ENCODE results near the gene JAM2.
"Not testable (repeated sequence)": the region's sequence is repeated elsewhere in the genome, so short reads cannot be mapped to it uniquely, and the experiment has no call there.

JAM2 gene

DNA sequence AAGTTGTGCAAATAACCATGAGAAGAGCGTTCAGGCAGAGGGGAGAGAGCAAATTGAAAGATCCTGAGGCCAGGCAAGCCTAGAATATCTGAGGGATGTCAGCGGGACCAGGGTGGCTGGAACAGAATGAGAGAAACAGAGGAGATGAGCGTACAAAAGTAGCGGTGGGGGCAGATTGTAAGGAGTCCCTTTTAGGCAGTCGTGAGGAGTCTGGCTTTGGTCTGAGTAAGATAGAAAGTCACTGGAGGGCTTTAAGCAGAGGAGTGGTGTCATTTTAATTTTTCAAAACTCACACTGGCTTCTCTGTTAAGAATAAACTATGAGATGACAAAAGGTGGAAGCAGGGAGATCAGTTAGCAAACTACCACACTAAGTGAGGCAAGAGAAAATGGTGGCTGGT lies 71.5 kb downstream of the JAM2 start:
- in situ Hi-C loops (cut with MboI; ENCODE audit: low sequenced_read_pairs): no loop called here

DNA sequence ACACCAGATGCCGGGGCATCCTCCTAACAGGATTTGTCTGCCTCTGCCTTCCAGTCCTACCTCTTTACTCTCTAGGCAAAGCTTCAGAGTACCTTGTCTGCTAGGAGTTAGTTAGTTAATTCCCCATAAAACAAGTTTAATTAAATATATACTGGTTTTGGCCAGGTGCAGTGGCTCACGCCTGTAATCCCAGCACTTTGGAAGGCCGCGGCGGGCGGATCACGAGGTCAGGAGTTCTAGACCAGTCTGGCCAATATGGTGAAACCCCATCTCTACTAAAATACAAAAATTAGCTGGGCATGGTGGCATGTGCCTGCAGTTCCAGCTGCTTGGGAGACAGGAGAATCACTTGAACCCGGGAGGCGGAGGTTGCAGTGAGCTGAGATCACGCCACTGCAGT lies 75.0 kb downstream of the JAM2 start:
- in situ Hi-C loops (cut with MboI; ENCODE audit: low sequenced_read_pairs): not testable (repeated sequence)

DNA sequence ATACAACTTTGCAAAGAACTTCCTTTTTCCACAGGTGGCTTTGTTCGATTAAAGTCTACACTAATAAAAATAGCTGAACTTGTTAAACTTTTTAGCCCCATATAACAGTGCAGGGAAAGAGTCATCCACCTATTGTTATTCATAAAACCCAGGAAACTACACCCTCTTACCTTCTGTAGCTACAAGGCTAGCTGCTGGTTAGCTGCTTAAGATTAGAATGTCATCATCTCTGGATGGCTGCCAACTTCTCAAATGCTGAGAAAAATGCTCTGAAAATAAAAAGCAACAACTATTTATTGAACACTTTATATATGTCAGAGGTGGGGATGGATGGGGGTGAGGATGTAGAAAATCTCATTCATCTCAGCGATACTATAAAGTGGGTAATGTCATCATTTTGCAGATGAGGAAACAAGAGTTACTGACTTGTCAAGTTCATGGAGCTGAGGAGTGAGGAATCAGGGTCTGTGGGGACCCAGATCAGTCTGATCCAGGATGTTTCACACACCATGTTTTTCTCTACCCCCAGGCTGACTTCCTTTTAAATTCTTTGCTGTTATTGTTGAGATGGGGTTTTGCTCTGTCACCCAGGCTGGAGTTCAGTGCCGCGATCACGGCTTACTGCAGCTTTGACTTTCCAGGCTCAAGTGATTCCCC lies 78.6 kb downstream of the JAM2 start:
- in situ Hi-C loops (cut with MboI; ENCODE audit: low sequenced_read_pairs): no loop called here

DNA sequence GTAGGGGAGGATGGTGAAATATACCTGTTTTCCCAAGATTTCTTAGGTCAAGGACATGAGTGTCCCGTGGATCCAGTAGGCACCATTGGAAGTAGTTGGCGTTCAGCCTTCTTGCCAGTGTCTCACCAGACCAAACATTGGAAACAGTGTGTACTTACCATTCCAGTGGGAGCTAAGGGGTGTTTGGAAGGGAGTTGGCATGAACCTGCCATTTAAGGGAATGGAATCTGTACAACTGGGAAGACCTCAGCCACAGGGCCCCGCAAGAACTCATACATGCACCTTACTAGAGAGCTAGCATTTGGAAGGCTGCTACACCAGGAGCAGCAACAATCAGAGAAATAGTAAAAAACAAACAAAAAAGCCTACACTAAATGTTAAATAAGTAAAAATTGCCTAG lies 82.9 kb downstream of the JAM2 start:
- in situ Hi-C loops (cut with MboI; ENCODE audit: low sequenced_read_pairs): no loop called here

DNA sequence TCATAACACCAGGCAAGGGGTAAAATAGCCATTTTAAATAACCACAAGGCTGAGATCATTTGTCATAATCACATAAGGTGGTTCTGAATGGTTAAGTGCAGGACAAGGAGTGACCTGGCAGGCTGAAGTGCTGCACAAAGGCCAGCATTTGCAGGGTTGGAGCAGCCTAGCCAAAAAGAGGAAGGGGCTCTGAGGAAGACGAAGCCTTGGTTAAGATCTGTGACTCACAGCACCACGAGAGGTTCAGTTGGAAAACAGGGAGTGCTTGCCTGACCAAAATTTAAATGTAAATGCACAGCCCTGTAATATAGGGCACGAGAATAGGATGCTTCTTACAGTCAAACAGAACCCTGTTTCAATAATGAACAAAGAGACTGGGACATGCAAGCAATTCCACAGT lies 83.6 kb downstream of the JAM2 start:
- in situ Hi-C loops (cut with MboI; ENCODE audit: low sequenced_read_pairs): no loop called here

DNA sequence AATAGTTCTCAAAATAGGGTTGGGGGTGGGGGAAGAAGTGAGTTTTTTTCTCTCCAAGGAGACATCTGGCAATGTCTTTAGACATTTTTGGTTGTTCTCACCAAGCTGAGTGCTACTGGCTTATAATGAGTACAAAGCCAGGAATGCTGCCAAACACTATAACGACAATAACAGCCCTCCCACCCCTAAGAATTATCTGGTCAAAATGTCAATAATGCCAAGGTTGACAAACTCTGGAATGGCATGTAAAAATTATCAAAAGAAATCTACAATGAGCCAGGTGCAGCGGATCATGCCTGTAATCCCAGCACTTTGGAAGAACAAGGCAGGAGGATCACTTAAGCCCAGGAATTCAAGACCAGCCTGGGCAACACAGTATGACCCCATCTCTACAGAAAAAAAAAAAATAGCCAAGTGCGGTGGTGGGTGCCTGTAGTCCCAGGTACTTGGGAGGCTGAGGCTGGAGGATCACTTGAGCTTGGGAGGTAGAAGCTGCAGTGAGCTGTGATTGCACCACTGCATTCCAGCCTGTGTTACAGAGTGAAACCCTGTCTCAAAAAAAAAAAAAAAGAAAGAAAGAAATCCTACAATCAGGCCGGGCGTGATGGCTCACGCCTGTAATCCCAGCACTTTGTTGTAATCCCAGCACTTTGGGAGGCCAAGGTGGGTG lies 93.2 kb downstream of the JAM2 start:
- in situ Hi-C loops (cut with MboI; ENCODE audit: low sequenced_read_pairs): no loop called here

DNA sequence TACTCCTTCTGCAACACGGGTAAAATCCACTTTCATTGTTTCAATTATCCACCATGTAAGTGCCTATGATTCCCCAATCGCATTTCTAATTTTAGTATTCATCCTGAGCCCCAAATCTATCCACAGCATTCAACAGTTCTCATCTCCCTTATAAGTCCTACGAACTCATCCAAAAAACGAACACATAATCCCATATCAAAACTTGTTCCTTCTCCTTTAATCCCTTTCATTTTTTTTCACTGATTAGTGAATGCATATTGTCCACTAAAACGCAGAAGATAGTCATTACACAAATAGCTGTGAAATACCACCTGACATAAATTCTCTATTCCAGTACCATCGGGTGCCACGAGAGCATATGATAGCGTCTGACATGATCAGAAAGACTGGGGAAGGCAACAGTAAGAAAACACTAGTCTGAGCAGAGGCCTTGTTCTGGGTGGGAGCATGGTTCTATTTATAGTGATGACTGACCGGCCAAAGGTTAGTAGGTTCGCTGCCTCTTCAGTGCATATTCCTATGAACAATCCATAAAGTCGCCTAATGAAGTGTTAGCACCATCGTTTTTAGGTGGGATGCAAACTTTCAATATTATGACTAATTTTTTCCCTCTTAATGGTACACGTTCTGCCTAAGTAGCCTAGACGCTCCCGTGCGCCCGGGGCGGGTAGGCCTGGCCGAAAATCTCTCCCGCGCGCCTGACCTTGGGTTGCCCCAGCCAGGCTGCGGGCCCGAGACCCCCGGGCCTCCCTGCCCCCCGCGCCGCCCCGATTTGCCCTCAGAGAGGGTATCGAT lies 95.0 kb downstream of the JAM2 start:
- in situ Hi-C loops (cut with MboI; ENCODE audit: low sequenced_read_pairs): no loop called here

GRCh38 chr21:25734654-25734903 lies 95.5 kb downstream of the JAM2 start:
- in situ Hi-C loops (cut with MboI; ENCODE audit: low sequenced_read_pairs): no loop called here

- in situ Hi-C loops (cut with MboI; ENCODE audit: low sequenced_read_pairs): no loop called here
Measured at GRCh38 chr21:25734904-25735645, 96.0 kb downstream of the JAM2 start, which contains the start of the genes ATP5PF and GABPA. Gene ATP5PF (minus strand): TSS chr21:25734904. CDS start chr21:25729794, 5,110 bp downstream. Gene GABPA (plus strand): TSS chr21:25734972. CDS start chr21:25741599, 6,627 bp downstream.

GRCh38 chr21:25735646-25736597 lies 96.9 kb downstream of the JAM2 start:
- in situ Hi-C loops (cut with MboI; ENCODE audit: low sequenced_read_pairs): no loop called here

DNA sequence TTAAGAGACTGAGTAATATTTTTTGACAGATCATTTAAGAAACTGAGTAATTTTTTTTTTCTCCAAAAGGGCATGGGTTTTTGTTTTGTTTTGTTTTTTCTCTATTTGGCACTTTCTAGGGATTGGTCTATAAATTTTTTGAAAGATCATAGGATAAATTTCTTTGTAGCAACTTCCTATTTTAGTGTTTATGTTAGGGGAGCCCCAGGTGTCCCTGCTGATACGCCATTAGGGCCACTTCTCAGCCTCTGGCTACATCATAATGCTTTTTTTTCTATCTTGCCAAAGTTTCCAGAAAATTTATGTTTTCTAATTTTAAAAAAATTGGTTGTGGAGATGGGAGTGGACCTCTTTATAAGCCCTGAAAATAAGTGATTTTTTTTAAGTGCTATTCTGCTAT lies 98.4 kb downstream of the JAM2 start:
- in situ Hi-C loops (cut with MboI; ENCODE audit: low sequenced_read_pairs): no loop called here

GRCh38 chr21:25742900-25743299 lies 103.8 kb downstream of the JAM2 start:
- in situ Hi-C loops (cut with MboI; ENCODE audit: low sequenced_read_pairs): no loop called here

- in situ Hi-C loops (cut with MboI; ENCODE audit: low sequenced_read_pairs): no loop called here
Measured at GRCh38 chr21:25744854-25745253, 105.8 kb downstream of the JAM2 start.

DNA sequence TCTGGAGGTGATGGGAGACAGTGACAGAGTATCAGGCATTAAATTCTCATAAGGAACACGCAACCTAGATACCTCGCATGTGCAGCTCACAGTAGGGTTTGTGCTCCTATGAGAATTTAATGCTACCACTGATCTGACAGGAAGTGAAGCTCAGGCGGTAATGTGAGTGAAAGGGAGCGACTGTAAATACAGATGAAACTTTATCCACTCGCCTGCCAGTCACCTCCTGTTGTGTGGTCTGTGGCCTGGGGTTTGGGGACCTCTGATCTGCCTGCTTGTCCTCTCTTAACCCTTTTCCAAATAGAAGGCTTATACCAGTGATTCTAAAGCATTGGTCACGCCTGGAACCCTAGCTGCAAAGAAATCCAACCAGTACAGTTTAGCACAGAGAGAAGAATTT lies 111.0 kb downstream of the JAM2 start:
- in situ Hi-C loops (cut with MboI; ENCODE audit: low sequenced_read_pairs): no loop called here

DNA sequence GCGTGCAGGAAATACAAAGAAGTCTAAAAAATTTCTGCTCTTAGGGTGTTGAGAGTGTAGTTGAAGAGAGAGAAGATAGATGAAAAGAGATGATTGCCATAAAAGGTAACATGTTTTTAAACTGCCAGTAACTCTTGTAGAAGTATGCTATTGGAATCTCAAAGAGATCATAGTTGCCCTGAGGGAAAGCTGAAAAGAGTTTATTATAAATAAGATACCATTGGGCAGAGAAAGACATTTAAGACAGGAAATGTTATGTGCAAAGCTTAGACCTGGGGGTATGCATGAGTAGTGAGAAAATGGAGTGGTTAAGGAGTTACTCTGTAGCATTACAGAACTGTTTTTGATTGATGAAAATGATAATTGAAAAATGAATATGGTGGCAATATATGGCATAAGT lies 113.4 kb downstream of the JAM2 start:
- in situ Hi-C loops (cut with MboI; ENCODE audit: low sequenced_read_pairs): no loop called here

DNA sequence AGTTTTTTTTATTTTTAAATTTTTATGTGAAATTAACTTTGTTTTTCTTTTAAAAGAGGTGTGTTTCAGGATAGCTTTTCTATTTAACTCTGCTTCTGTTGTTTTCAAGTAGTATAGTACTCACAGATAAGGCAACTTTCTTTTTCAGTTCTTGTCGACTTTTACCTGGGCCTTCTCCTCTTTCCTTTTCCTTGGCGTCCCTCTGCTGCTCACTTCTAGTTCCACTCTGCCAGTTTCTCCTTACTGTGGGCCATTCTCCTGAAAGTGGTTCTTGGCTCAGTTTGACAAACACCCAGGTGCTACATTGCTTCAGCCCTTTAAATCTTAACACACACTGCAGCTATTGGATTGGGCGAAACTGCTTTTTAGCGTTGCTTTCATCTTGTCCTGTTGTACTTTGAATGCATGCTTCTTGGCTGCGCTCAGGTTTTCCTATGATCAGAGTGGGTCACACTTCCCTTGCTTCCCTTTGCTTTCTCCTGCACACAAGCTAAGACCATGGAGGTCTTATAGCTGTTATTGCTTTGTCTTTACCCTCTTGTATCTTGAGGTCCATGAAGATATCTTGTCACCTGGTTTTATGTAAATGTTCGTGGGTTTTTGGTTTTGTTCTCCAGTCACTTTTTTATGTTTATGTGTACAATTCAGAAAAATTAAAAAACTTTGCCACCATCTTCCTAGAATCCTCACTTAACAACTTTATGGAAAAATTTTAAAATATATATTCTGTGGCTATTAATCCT lies 117.3 kb downstream of the JAM2 start:
- in situ Hi-C loops (cut with MboI; ENCODE audit: low sequenced_read_pairs): no loop called here

GRCh38 chr21:25757531-25757930 lies 118.5 kb downstream of the JAM2 start:
- in situ Hi-C loops (cut with MboI; ENCODE audit: low sequenced_read_pairs): no loop called here

DNA sequence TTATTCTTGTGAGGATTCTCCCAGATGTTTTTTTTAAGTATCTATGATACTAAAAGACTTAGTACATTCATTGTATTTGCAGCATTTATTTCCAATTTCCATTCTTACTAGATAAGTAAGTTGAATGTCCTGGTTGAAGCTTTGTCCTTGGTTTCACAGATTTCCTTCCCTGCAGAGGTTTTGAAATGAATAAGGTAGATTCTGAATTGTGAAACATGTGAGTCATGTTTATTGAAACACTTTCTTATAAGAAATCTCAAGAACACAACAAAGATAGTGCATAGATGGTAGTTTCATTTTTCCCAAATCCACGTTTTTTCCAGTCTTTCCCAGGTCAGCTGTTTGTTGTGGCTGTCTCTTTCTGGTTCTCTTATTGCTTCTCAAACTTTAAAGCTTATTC lies 120.5 kb downstream of the JAM2 start:
- in situ Hi-C loops (cut with MboI; ENCODE audit: low sequenced_read_pairs): no loop called here

- in situ Hi-C loops (cut with MboI; ENCODE audit: low sequenced_read_pairs): no loop called here
Measured at GRCh38 chr21:25760061-25760460, 121.0 kb downstream of the JAM2 start.

- in situ Hi-C loops (cut with MboI; ENCODE audit: low sequenced_read_pairs): no loop called here
Measured at GRCh38 chr21:25760677-25761076, 121.6 kb downstream of the JAM2 start.

Measured in HL-60/S4 treated with retinoic acid at 250 ng/mL for 4 days and 3 days (cell line).